GM21786 (cell line): Measurements from ENCODE around the gene CEACAM20.
"Not testable (repeated sequence)": the region's sequence is repeated elsewhere in the genome, so short reads cannot be mapped to it uniquely, and the experiment has no call there.

Experiments used
- ATAC-seq: cut with Tn5 transposase; IDR thresholded peaks from one replicate; pipeline ENCODE4 v1.9.1; 2021; ENCODE audit not compliant: unreplicated experiment

CEACAM20 gene

DNA sequence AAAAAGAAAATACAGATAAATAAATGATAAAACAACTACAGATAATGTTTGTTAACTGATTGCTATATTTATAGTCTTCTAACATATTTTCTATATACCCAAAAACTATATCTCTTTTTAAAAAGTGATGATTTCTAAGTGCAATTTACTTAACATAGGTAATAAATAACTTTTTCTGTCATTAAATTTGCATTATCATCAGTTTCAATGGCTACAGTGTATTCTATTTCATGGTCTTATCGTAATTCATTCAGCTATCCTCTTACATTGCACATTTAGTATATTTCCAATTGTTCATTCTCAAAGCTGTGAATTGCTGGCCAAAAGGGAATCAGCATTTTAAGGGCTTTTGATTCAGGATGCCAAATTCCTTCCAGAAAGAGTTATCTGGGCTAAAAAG lies 32.8 kb downstream of the CEACAM20 start:
- ATAC-seq, result no peak

- no peak for ATAC-seq
These were observed 52.7 kb downstream of the CEACAM20 start for GRCh38 chr19:44476559-44477408.

DNA sequence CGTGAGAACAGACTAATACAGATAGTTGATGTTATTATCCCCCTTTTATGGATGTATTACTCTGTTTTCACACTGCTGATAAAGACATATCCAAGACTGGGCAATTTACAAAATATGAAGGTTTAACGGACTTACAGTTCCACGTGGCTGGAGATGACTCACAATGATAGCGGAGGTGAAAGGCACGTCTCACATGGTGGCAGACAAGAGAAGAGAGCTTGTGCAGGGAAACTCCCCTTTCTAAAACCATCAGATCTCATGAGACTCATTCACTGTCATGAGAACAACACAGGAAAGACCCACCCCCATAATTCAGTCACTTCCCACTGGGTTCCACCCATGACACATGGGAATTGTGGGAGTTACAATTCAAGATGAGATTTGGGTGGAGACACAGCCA lies 60.7 kb downstream of the CEACAM20 start:
- ATAC-seq, result not testable (repeated sequence)

DNA sequence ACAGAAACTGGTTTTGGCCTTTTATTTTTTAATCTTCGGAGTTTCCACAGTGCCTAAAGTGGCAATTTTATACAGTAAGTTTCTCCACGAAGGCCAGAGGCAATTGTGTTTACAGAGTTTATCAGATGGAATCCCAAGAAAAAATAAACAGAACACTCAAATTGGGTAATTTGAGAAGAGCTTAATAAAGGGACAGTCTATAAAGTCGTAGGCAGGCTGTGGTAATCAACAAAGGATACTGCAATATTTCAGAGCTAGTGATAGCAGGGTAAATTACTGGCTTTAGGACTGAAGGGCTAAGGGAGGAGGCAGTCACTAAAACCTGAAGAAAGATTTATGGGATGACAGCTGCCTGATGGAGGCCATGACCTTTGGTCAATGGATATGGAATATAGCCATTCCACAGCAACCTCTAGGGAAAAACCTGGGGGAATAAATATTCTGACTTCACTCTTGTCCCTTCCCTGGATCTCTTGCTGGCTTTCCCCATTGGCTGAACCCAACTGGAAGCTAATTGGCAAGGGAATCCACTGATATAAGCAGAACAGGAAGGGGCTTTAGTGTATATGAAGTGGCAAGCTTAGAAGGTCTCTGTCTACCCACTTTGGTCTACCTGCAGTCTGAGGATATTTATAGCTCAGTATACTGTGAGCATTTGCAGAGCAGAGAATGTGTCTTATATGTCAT lies 66.7 kb downstream of the CEACAM20 start:
- not testable (repeated sequence) for ATAC-seq
